Stimulated activated CD4-positive, alpha-beta T cell treated with anti-CD3 and anti-CD28 coated beads, Interleukin-1b, Interleukin-23, amount 100 ng/mL, for 1 hour (primary cell): ENCODE data around the gene CTU2.

Experiments
- DNase-seq, 2 donors: peaks; one replicate each; pipeline ENCODE4 v3.0.0-alpha.2; 2020; ENCODE audit warnings: low read depth in 2 of 2

CTU2 gene

GRCh38 chr16:88743693-88744576 lies 37.6 kb downstream of the CTU2 start:
- DNase-seq = peak; percentile 54 to 69

- no peak for DNase-seq
Measured at GRCh38 chr16:88744577-88745521, 38.5 kb downstream of the CTU2 start.

GRCh38 chr16:88746506-88746905 lies 40.2 kb downstream of the CTU2 start:
- DNase-seq = no peak

GRCh38 chr16:88747588-88748301 lies 41.4 kb downstream of the CTU2 start:
- DNase-seq = no peak

GRCh38 chr16:88748364-88748763 lies 42.1 kb downstream of the CTU2 start:
- no peak for DNase-seq

- DNase-seq = no peak
Measured at GRCh38 chr16:88749358-88749757, 43.1 kb downstream of the CTU2 start.

GRCh38 chr16:88750854-88751253 lies 44.6 kb downstream of the CTU2 start:
- DNase-seq = no peak

- DNase-seq = no peak
Measured at GRCh38 chr16:88752386-88753002, 46.2 kb downstream of the CTU2 start.

- no peak for DNase-seq
Measured at GRCh38 chr16:88753191-88753590, 46.9 kb downstream of the CTU2 start.

GRCh38 chr16:88753602-88754001 lies 47.3 kb downstream of the CTU2 start:
- DNase-seq = no peak

GRCh38 chr16:88754109-88754911 lies 48.0 kb downstream of the CTU2 start:
- no peak for DNase-seq

GRCh38 chr16:88754912-88755744 lies 48.8 kb downstream of the CTU2 start:
- DNase-seq = no peak

- no peak for DNase-seq
Measured at GRCh38 chr16:88755745-88756443, 49.6 kb downstream of the CTU2 start.

GRCh38 chr16:88758227-88758943 lies 52.1 kb downstream of the CTU2 start:
- no peak for DNase-seq

- DNase-seq = no peak
Measured at GRCh38 chr16:88758944-88759244, 52.6 kb downstream of the CTU2 start.

GRCh38 chr16:88759245-88759975 lies 53.1 kb downstream of the CTU2 start:
- no peak for DNase-seq

GRCh38 chr16:88759976-88760350 lies 53.7 kb downstream of the CTU2 start:
- no peak for DNase-seq
